Lower leg skin (tissue), 4 donors: ENCODE data around the gene TSR2. TPM values are rescaled to one million over a fixed set of nuclear protein-coding genes. Genes with fewer than 3 reads are reported as not detected.

ENCODE experiments used
- DNase-seq, 2 donors: peaks; one replicate each; pipeline ENCODE4 v3.0.0-alpha.2; 2019; ENCODE audit warnings: low spot score in 2 of 2
- H3K4me3 ChIP-seq: fragments of 200-600 bp; sonication (generic); 2 replicates; pipeline ENCODE4 v1.5.1; 2017; ENCODE audit warnings: mild to moderate bottlenecking, low read depth; ENCODE audit not compliant: poor library complexity, severe bottlenecking
- CTCF ChIP-seq, 3 donors: fragments of 450-650 bp; IDR thresholded peaks; one replicate each; pipeline ENCODE4 v1.5.1; 2016; ENCODE audit warnings: antibody characterized with exemption in 3 of 3, mild to moderate bottlenecking in 3 of 3, moderate library complexity in 2 of 3
- POLR2A ChIP-seq, 2 donors: fragments of 450-650 bp; IDR thresholded peaks; one replicate each; pipeline ENCODE4 v1.6.1; 2016 to 2017; ENCODE audit warnings: antibody characterized with exemption in 2 of 2, mild to moderate bottlenecking in 1 of 2, moderate library complexity in 1 of 2
- WGBS, 2 donors: methylation state at CpG; one replicate each; pipeline ENCODE4 v1.1.5; 2018; 5-methylcytosine and 5-hydroxymethylcytosine counted together
- intact Hi-C: fragments of 100-400 bp; cut with DNase I; formaldehyde crosslinking; loops from one replicate; pipeline ENCODE4 v1.15.0; 2023; ENCODE audit warnings: low total_unique reads
- total RNA-seq, 4 donors: library from RNA; depleted of rRNA; stranded (reverse); fragments of >200 nt; gene quantifications; one replicate each; pipeline ENCODE4 v1.1.0, GENCODE V29; 2016

Gene TSR2
- total RNA-seq, 4 donors from 2014 or later: 20.2 to 26.8 (median 23.0) TPM

GRCh38 chrX:54427837-54428424 lies 12.3 kb upstream of the TSR2 start:
- intact Hi-C loops: no loop called here
- H3K4me3 ChIP-seq: no peak overlapping the region
- DNase-seq: no peak
- WGBS, 2 donors: 52 to 54% methylated on average over 2 of the region's 2 CpGs
- TF ChIP-seq CTCF (IDR thresholded peaks at IDR 0.05) (no peak), POLR2A (IDR thresholded peaks at IDR 0.05) (no peak)

- intact Hi-C loops: no loop called here
- no peak for TF ChIP-seq POLR2A (IDR thresholded peaks at IDR 0.05)
- TF ChIP-seq CTCF (IDR thresholded peaks at IDR 0.05): no peak
- no peak for DNase-seq
These were observed 9.7 kb upstream of the TSR2 start for GRCh38 chrX:54430519-54430918.

GRCh38 chrX:54435121-54435520 lies 5.1 kb upstream of the TSR2 start:
- intact Hi-C loops: no loop called here
- no peak overlapping the region for H3K4me3 ChIP-seq
- WGBS, 2 donors: 48 to 61% methylated on average over 2 of the region's 2 CpGs
- TF ChIP-seq POLR2A (IDR thresholded peaks at IDR 0.05) (no peak), CTCF (IDR thresholded peaks at IDR 0.05) (no peak)
- DNase-seq: no peak

More at GRCh38 chrX:54430519-54430918, 9.7 kb upstream of the TSR2 start:
- H3K4me3 ChIP-seq: no peak overlapping the region

GRCh38 chrX:54442790-54443189 lies 2.6 kb downstream of the TSR2 start:
- intact Hi-C loops: no loop called here
- TF ChIP-seq CTCF (IDR thresholded peaks at IDR 0.05) (no peak), POLR2A (IDR thresholded peaks at IDR 0.05) (no peak)
- H3K4me3 ChIP-seq: no peak overlapping the region
- no peak for DNase-seq

- no peak for TF ChIP-seq POLR2A (IDR thresholded peaks at IDR 0.05)
- TF ChIP-seq CTCF (IDR thresholded peaks at IDR 0.05): no peak
- 72 to 76% methylated on average over 5 to 6 of the region's 6 CpGs for WGBS, 2 donors
- H3K4me3 ChIP-seq: no peak overlapping the region
- intact Hi-C loops: no loop called here
- no peak for DNase-seq
These were observed 4.5 kb downstream of the TSR2 start for GRCh38 chrX:54444752-54445151.

- H3K4me3 ChIP-seq: no peak overlapping the region
- intact Hi-C loops: no loop called here
- TF ChIP-seq CTCF (IDR thresholded peaks at IDR 0.05) (no peak), POLR2A (IDR thresholded peaks at IDR 0.05) (no peak)
- no peak for DNase-seq
- WGBS, 2 donors: 80% methylated on average over 15 of the region's 17 CpGs; no CpG with 5 or more reads in 1 of the 2 donors
These were observed 5.9 kb downstream of the TSR2 start for GRCh38 chrX:54446084-54446483.
